Bronchial epithelial cell (primary cell): ENCODE measurements around the gene CACNA1D. TPM values are rescaled to one million over a fixed set of nuclear protein-coding genes. Genes with fewer than 3 reads are reported as not detected.

Experiments
- DNase-seq: peaks from one replicate; pipeline ENCODE4 v3.0.0-alpha.2; 2010; ENCODE audit warnings: low read depth
- FAIRE-seq: peaks from 2 replicates; lab custom pipeline; 2011; peaks lifted over from hg19 to GRCh38; lab: Jason Lieb, UNC
- H3K27me3 ChIP-seq: 2 replicates; pipeline ENCODE4 v1.5.1; 2011; ENCODE audit warnings: low read length; ENCODE audit not compliant: control insufficient read depth, insufficient read depth
- H3K36me3 ChIP-seq: 2 replicates; pipeline ENCODE4 v1.5.1; 2011; ENCODE audit warnings: low read length; ENCODE audit not compliant: control insufficient read depth, insufficient read depth
- H3K4me3 ChIP-seq: 2 replicates; pipeline ENCODE4 v1.5.1; 2011; ENCODE audit warnings: mild to moderate bottlenecking, low read depth, low read length, control low read depth
- CTCF ChIP-seq: IDR thresholded peaks from 2 replicates; pipeline ENCODE4 v1.5.1; 2011; ENCODE audit warnings: mild to moderate bottlenecking, moderate library complexity, low read length, control low read depth, inconsistent platforms; ENCODE audit not compliant: insufficient read depth, severe bottlenecking
- total RNA-seq: library from RNA; depleted of rRNA; stranded (reverse); fragments of >200 nt; gene quantifications from 2 replicates; pipeline ENCODE4 v1.2.1, GENCODE V29; 2014

CACNA1D gene
- total RNA-seq, 1 donor from 2014 or later, result 0.26 TPM

- DNase-seq (no peak), FAIRE-seq (no peak)
- TF ChIP-seq CTCF, result no peak
- Histone ChIP-seq H3K4me3 (no peak overlapping the region), H3K27me3 (no peaks in the 10 kb centered on the region), H3K36me3 (no peaks in the 10 kb centered on the region)
Measured at GRCh38 chr3:53716998-53717397, 222.6 kb downstream of the CACNA1D start.

- Histone ChIP-seq H3K36me3 (no peaks in the 10 kb centered on the region), H3K27me3 (no peaks in the 10 kb centered on the region), H3K4me3 (no peak overlapping the region)
- FAIRE-seq (no peak), DNase-seq (no peak)
- TF ChIP-seq CTCF, result no peak
Measured at GRCh38 chr3:53718462-53718861, 224.1 kb downstream of the CACNA1D start.

- DNase-seq, result no peak
- no peak overlapping the region for H3K4me3 ChIP-seq
- H3K27me3 ChIP-seq, result no peaks in the 10 kb centered on the region
- FAIRE-seq, result no peak
- TF ChIP-seq CTCF, result no peak
- H3K36me3 ChIP-seq, result no peaks in the 10 kb centered on the region
Measured at GRCh38 chr3:53719796-53720195, 225.4 kb downstream of the CACNA1D start.

- FAIRE-seq (no peak), DNase-seq (peak; percentile 34)
- H3K36me3 ChIP-seq, result no peaks in the 10 kb centered on the region
- H3K27me3 ChIP-seq, result no peaks in the 10 kb centered on the region
- no peak overlapping the region for H3K4me3 ChIP-seq
- no peak for TF ChIP-seq CTCF
Measured at GRCh38 chr3:53721187-53722119, 227.0 kb downstream of the CACNA1D start.

- FAIRE-seq, result no peak
- no peak for DNase-seq
- Histone ChIP-seq H3K27me3 (no peaks in the 10 kb centered on the region), H3K4me3 (no peak overlapping the region), H3K36me3 (no peaks in the 10 kb centered on the region)
- TF ChIP-seq CTCF, result no peak
Measured at GRCh38 chr3:53724566-53724965, 230.2 kb downstream of the CACNA1D start.
